Stomach (tissue), 4 donors: ENCODE measurements around the gene CELF2.

Source experiments
- POLR2A ChIP-seq, 4 donors: fragments of 450-650 bp; IDR thresholded peaks; one replicate each; pipeline ENCODE4 v1.6.1; 2016; ENCODE audit warnings: antibody characterized with exemption in 4 of 4, control low read depth in 2 of 4, mild to moderate bottlenecking in 1 of 4, moderate library complexity in 1 of 4
- POLR2AphosphoS5 ChIP-seq, 3 donors: sonication (generic); formaldehyde crosslinking; IDR thresholded peaks; one replicate each; pipeline ENCODE4 v1.6.1; 2016; ENCODE audit warnings: antibody characterized with exemption in 3 of 3
- TF ChIP-seq, protein P1 (sequence below), 7 experiments: fragments of 450-650 bp in 4 of 7; fragments of 200-600 bp in 3 of 7; sonication (generic) in 3 of 7; IDR thresholded peaks; one replicate each; pipeline ENCODE4 v1.5.1; 2016 to 2019; ENCODE audit warnings: antibody characterized with exemption in 7 of 7, control low read depth in 2 of 7, mild to moderate bottlenecking in 1 of 7

DNA sequence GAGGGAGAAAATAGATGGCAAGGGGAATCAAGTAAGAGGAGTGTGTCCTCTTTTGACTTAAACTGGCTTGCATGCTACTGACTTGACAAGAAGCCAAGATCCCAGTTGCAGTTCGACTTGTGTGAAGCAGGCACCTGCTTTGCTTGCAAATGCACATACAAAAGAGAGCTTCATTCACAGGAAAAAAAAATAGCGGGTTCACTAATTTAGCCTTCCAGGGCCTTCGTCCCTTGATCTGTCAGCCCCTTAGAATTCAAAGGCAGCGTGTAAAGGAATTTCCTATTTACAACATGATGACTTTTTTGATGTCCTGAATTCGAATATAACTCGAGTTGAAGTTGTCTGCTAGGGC, 192.1 kb downstream of the CELF2 start:
- TF ChIP-seq POLR2AphosphoS5 (IDR thresholded peaks at IDR 0.05): no peak
- TF ChIP-seq POLR2A (IDR thresholded peaks at IDR 0.05): no peak
- TF ChIP-seq, protein P1, sequence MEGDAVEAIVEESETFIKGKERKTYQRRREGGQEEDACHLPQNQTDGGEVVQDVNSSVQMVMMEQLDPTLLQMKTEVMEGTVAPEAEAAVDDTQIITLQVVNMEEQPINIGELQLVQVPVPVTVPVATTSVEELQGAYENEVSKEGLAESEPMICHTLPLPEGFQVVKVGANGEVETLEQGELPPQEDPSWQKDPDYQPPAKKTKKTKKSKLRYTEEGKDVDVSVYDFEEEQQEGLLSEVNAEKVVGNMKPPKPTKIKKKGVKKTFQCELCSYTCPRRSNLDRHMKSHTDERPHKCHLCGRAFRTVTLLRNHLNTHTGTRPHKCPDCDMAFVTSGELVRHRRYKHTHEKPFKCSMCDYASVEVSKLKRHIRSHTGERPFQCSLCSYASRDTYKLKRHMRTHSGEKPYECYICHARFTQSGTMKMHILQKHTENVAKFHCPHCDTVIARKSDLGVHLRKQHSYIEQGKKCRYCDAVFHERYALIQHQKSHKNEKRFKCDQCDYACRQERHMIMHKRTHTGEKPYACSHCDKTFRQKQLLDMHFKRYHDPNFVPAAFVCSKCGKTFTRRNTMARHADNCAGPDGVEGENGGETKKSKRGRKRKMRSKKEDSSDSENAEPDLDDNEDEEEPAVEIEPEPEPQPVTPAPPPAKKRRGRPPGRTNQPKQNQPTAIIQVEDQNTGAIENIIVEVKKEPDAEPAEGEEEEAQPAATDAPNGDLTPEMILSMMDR (IDR thresholded peaks at IDR 0.05): no peak
